HG02840 (cell line): Measurements from ENCODE around the gene GRIA2.
"Not testable (repeated sequence)": the region's sequence is repeated elsewhere in the genome, so short reads cannot be mapped to it uniquely, and the experiment has no call there.

ENCODE experiments used
- ATAC-seq: cut with Tn5 transposase; IDR thresholded peaks from one replicate; pipeline ENCODE4 v1.9.1; 2021; ENCODE audit warnings: mild to moderate bottlenecking, moderate library complexity, moderate number of reproducible peaks; ENCODE audit not compliant: unreplicated experiment, low FRiP score

GRIA2 gene

DNA sequence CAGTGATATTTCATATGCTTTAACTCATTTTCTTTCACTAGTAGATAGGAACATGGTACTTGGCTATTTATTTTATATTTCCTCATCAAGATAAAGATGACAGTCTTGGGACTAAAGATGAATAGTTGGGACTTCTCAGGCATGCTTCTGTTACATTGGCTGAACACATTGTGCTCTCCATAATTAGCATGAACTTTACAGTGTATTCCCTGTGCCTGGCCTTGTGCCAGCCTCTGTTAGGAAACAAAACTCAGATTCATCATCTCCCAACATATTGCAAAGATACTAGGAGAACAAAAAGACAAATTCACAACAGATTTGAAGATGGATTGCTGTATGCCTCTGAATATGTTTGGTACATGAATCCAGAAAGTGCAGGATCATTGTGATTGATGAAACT, 26.4 kb downstream of the GRIA2 start:
- ATAC-seq, result no peak

DNA sequence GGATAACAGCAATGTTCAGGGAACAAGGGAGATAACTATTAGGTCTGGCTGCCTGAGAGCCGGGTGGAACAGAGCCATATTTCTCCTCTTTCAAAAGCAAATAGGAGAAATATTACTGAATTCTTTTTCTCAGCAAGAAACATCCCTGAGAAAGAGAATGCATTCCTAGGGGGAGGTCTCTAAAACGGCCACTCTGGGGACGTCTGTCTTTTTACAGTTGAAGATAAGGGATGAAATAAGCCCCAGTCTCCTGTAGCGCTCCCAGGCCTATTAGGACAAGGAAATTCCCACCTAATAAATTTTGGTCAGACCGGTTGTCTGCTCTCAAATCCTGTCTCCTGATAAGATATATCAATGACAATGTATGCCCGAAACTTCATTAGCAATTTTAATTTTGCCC, 37.6 kb downstream of the GRIA2 start:
- ATAC-seq, result not testable (repeated sequence)

DNA sequence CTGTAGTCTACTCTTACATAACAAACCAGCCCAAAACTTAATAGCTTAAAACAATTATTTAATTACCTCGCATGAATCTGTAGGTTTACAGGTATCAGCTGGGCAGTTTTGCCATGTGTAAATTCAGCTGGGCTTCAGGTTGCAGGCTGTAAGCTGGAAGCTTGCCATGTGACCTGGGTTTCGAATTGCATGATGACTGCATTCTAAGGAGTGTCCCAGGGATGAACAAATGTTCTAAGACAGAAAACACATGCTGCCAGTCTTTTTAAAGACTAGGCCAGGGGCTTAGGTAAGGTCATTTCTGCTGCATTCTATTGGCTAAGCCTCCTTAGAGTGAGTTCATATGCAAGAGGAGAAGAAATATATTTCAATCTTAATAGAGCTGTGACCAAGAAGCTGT, 44.8 kb downstream of the GRIA2 start:
- no peak for ATAC-seq

DNA sequence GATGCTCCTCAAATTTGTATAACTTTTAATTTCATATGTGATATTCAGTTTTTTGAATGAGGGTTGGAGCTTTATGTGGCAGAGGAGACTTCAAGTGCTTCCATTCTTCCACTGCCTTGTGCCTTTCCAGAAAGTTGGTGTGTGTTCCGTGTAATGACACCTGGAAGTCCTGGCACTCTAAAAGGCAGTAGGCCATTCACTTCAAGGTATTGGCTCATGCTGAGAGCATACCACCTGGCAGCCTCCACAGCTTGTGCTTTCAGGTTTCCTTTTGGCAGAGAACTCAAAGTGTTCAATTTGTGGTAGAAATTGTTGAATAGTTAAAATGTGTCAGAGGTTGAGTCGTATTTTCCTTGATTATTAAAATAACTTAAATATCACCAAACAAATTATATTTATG, 49.6 kb downstream of the GRIA2 start:
- no peak for ATAC-seq

DNA sequence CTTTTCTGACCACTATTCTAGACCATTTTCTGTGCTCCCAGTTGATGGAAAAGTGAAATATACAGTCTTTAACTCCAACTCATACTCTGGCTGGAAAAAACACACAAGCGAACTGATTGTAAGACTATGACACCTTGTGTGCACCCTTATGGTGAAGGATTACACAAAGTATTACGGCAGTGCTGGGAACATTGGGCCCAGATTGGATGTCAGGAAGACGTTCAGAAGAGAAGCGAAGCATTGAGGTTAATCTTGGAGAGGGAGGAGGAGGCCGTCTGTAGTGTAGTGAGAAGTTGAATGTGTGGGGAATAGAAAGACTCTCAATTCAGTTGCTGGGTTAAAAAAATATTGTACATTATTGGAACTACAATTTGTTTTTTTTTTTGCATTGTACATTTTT, 50.0 kb downstream of the GRIA2 start:
- no peak for ATAC-seq

DNA sequence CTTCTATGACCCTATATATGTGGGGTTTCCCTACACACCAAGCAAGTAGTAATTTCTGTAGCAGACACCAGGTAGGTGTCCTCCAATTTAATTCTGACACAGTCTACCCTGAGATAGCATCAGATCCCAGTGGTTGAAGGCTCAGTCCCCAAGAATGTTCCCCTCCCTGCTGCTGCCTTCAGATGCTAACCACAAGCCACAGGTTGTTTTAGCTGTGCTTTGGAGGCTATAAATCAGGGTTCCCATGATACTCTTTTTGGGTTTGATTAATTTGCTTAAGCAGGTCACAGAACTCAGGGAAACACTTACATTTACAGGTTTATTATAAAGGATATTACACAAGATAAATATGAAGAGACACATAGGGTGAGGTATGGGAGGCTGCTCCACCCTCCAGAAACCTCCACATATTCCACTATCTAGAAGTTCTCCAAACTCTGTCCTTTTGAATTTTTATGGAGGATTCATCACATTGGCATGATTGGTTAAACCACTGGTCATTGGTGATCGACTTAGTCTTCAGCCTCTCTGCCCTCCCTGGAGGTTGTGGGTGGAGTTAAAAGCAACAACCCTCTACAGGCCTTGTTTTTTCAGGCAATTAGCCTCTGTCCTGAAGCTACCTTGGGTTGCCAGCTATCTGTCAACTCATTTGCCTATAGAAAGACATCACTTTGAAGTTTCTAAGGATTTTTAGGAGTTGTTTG, 50.8 kb downstream of the GRIA2 start:
- no peak for ATAC-seq

DNA sequence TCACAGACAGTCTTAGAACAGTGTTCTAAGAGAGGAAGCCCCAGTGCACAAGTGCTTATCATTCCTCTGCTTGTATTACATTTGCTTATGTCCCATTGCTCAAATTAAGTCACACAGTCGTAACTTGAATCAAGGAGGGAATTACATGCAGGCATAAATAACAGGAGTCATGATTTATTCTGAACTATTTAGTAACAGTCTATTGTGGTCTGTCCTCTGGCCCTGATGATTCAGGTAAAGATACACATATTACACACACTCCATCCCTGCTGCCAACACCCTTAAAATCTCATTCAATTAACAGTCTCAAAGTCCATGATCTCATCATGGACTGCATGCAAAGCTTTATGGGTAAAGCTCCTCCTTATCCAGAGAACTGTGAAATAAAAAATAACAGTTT, 60.1 kb downstream of the GRIA2 start:
- no peak for ATAC-seq

DNA sequence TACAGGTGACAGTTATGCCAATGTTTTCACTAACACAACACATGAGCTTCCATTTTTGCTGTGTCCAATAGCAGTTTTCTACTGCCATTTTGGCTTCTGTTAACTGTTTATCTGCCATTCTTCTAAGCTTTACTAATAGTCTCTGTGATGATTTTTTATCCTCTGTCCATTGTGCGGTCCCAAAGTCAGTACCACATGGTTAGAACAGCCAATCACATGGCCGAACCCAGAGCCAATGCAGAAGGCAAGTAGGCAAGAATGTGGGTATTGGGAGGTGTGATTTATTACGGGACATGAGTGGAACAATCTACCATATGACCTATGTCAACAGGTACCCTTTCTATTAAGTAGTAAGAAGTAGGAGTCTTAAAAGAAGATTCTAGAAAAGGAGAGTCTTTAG, 61.5 kb downstream of the GRIA2 start:
- no peak for ATAC-seq

DNA sequence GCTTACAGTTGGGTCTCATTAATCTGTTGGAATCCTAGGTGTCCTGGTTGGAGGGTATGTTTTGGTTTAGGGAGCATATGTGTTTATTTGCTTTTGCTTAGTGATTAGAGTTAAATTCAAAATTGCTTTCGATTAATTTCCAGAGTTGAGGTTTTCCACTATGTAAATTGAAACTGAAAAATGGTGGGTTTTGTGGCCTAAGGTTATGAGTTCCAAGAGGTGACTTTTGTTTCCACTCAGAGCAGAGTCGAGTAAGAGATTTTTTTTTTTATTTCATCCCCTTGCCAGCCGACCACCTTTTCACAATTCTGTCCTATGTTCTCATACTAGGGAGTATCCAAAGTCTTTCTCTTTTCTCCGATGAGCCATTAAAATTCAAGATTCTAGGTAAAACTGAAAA, 66.9 kb downstream of the GRIA2 start:
- ATAC-seq, result no peak

DNA sequence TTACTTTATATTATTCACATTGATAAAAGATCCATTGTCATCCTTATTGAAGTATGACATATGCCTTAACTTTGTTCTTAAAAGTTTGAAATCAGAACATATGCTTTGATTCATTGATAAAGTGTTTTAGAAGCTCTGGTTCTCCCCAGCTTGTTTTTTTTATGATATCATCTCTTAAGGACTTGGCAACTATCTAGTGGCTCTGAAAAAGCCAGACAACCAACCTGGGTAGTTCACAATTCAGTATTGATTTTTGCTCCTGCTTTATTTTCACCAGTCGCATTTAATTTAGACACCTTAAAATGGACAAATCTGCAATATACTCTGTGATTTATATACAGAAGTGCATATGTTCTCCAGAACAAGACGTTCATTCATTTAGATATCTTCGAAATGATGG, 70.1 kb downstream of the GRIA2 start:
- no peak for ATAC-seq

DNA sequence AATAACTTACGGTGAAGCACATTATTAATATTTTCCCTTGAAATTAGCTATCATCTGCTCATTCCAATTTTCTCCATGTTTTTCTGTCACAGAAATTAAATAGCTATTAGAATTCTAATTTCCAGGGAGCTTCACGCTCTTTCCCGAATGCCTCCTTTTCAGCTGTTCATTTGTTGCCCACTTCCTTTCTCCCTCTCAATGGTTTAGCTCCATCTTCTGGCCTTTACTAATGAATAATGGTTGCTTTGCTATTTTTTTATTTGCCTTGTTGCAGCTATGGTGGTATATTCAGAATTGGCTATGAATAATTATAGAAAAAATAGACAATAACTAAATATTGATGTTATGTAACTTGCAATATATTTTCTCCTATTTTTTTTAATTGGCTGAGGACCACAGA, 70.5 kb downstream of the GRIA2 start:
- ATAC-seq, result no peak

DNA sequence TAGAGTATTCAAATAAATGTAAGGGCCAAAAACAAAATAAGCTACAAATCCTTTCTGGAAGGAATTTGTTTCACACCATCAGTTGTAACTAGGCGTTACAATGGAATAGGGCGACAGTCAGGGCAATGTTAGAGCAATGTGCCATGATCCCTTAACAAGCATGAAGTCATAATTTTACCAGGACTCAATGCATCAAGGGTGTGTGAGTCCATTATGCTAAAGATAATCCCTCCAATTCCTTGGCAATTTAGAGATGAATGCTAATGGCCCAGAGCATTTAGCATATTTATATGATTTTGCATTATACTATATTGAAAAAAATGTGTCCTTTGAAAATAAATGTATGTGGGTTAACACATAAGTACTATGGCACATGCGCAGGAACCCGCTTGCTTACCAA, 73.1 kb downstream of the GRIA2 start:
- no peak for ATAC-seq

DNA sequence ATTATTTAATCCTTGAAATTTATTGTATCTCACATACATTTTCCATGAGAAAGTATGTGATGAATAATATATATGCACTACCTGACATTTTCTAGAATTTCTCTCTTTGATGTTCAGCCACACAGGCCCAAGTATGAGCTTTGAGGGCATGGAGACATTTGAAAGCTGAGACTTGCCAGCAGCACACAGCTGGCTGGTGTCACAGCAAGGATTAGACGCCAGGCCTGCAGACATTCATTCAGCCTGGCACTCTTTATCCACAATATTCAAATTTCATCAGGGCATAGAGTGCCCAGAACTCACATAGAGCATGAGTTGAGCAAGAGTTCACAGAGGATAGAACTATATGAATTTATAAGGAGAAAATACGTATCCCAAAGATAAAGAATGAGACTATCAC, 74.0 kb downstream of the GRIA2 start:
- no peak for ATAC-seq

DNA sequence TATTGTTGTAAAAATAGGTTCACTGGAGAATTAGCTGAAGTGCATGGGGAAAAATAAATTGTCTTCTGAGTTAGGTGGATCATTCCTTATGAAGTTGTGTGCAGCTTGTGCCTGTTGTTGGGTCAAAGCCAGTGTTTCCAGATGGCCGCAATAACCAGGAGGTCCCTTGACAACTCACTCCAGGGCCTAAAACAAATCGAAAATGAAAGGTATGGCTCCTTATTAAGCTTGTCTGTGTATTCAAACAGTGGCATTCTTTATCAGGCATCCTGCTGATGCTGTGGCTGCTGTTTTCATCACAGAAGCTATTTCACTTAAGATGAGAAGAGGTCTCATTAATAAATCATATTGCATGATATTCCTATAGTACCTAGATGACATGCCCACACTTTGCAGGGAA, 80.2 kb downstream of the GRIA2 start:
- no peak for ATAC-seq

DNA sequence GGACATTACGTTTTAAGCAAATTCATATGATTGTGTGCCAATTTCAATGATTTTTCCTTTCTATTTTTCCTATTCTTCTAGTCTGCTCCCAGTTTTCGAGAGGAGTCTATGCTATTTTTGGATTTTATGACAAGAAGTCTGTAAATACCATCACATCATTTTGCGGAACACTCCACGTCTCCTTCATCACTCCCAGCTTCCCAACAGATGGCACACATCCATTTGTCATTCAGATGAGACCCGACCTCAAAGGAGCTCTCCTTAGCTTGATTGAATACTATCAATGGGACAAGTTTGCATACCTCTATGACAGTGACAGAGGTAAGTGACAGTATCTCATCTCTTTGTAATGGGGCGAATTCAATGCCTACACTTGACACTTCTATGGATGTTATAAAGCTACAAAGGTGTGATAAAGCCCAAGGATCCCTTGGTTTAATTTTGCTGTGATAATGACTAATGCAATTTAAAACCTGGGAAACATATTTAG, 83.0 kb downstream of the GRIA2 start:
- ATAC-seq, result no peak

DNA sequence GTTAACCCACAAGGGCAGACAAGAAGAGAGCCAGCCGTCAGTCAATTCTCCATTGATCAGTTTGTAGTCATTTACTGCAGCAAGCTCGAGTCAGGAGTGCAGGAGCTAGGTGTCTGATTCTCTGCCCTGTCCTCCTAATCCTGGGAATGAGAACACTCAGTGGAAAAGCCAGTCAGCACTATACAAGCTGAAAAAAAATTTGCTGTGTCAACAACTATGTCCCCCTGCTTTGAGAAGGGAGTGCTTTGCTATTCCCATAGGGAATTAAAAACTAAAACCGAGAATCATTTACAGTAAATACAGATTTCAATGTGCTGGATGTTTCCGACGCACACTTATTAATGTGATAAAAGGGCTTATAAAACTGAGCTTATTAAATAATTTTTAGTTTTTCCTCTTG, 84.2 kb downstream of the GRIA2 start:
- ATAC-seq, result no peak

DNA sequence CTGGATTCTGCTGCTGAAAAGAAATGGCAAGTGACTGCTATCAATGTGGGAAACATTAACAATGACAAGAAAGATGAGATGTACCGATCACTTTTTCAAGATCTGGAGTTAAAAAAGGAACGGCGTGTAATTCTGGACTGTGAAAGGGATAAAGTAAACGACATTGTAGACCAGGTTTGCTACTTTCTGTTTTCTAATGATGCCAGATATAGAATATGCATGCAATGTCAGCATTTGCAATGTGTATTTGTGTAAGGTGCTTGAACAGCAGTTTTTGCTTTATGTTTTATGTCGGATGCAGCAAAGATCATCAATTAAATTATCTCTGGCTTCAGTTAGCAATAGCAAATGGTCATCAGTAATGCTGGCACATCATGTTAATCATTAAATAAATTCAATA, 92.2 kb downstream of the GRIA2 start:
- no peak for ATAC-seq

DNA sequence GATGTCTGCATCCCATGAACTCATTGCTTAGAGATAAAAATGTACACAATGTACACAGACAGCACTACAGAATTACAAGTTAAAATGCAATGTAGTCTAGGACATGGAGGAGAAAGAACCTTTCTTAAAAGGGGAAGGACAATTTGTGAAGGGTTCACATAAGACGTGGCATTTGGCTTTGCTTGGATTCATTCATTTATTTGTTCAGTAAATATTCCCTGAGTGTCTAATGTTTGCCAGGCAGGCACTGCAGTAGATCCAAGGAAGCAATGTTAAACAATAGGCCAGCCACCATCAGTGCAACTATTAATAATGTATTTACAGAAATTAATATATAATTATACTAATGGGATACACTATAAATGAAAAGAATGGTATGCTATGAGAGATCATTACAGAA, 94.4 kb downstream of the GRIA2 start:
- ATAC-seq, result no peak

DNA sequence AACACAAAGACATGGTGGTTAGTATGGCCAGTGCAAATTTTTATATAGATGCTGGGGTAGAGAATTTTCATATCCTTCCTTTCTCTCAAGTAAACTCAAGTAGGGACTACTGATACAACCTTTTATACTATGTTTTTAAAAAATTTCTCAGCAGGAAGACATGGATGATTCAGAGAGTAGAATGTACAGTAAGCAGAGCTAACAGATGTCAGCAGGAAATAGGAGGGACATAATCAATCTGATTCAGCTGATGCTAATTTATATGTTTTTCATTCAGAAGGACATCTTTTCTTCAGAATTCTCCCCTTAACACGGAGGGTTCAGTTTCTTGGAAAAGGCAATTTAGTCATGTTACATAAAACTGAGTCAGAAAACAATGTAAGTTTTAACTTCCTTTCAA, 95.4 kb downstream of the GRIA2 start:
- no peak for ATAC-seq

DNA sequence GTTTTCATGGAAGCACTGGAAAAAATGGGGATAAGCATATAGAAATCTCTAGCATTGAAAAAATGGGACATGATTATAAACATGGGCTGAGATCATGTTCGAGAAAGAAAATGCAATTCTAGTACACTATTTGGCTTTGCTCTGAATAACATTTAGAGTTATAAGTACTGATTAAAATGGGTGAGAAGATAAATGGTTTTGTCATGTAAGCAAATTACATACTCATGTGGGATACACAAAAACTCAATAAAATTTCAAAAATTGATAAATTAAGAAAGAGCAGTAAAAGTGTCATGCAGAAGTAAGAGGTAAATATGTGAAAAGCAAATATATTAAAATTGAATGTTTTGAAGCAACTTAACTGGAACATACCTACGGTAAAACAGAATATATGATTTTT, 99.6 kb downstream of the GRIA2 start:
- no peak for ATAC-seq

DNA sequence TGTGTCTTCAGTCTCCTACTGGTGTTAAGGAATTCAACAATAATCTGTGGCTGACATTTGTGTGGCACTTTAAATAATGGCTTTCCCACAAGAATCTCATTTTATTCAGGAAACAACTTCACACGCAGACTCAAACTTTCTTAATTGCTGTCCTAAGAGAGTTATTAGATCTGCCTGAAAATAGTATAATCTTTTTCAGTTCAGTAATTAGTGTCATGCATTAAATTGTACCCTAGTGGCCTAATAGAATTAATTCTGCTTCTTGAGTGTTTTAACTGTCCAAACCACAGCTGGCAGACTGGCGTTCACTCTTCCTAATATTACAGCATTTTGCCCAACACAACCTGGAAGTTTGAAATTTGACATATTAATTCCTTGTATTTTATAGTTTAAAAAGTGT, 107.1 kb downstream of the GRIA2 start:
- ATAC-seq, result no peak

DNA sequence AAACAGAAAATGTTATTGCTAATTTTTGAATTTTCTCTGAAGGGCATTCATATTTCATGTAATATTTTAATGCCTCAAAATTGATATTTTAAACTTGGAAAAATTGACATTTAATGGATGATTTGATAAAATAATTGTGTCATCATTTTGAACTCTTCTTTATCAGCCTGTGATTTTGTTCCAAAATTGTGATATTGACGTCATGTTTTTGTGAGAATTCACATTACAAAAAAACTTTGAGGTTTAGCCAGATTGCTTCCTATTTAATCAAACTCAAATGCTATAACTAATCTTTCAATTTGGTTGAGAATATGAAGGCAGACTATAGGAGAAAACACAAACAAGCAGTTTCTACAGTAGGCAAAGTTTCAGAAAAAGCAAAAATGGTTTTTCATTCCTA, 137.4 kb downstream of the GRIA2 start:
- ATAC-seq, result no peak

DNA sequence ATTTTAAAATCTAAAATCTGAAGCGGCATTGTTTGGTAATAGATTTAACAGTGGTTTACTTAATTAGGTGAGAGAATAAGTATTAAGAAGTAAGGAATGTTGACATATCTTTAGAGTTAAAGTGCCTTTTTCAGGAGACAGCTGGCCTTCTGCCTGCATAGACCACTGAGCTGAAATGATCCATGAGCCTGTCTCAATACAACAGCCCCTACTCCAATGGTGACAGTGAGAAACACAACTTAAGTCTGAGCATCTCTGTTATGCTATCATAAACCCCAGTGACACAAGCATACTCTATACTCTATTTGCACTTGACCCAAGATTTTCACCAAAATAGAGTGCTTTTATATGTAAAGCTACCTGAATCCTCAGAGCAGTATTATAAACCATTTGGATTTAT, 137.9 kb downstream of the GRIA2 start:
- ATAC-seq, result no peak
